GM23338 (cell line): ENCODE measurements around the gene ENTPD8.

Source experiments
- CTCF ChIP-seq, 2 experiments: fragments of 200-600 bp in 1 of 2; sonication (generic) in 1 of 2; conservative IDR thresholded peaks; 2 replicates each; pipeline versions ENCODE4 v1.5.1 to v1.6.1; 2016 to 2017; ENCODE audit warnings: antibody characterized with exemption in 2 of 2, low read depth in 2 of 2, mild to moderate bottlenecking in 2 of 2, moderate library complexity in 1 of 2
- JUNB ChIP-seq: IDR thresholded peaks from one replicate; pipeline ENCODE4 v1.6.1; 2016; ENCODE audit warnings: antibody characterized with exemption; ENCODE audit not compliant: unreplicated experiment
- NANOG ChIP-seq: IDR thresholded peaks from 2 replicates; pipeline ENCODE4 v1.6.1; 2016; ENCODE audit warnings: antibody characterized with exemption, borderline replicate concordance
- POLR2AphosphoS5 ChIP-seq: IDR thresholded peaks from 2 replicates; pipeline ENCODE4 v1.6.1; 2016; ENCODE audit warnings: antibody characterized with exemption, low read depth

- TF ChIP-seq CTCF (conservative IDR thresholded peaks at IDR 0.05; ENCODE audit: low read depth in 2 of 2) (no peak), JUNB (no peak), NANOG (no peak), POLR2AphosphoS5 (no peak)
Observed at GRCh38 chr9:137387891-137388560, 53.1 kb downstream of the ENTPD8 start.
